ENCODE measurements around the gene CARMIL1. TPM values are rescaled to one million over a fixed set of nuclear protein-coding genes. Genes with fewer than 3 reads are reported as not detected.

The CARMIL1 gene
- total and polyA plus RNA-seq, 8 donors = 5.9 to 9.4 (median 7.8) TPM

DNA sequence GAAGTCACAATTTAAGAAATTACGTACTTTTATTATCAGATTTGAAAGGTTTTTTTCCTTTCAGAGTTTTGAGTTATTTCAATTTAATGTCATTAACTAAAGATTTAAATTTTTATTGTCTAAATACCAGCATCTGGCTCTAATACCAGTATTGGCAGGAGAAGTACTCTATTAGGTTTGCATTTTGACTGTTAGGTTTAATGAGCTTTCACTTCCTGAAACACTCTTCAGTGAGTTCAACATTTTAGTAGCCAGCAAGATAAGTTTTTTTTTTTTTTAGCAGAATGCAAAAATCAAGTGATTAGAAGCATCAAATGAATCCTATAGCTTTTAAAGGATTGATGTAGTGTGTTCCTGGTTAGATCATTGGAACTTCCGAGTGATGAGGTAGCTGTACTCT lies 338.8 kb downstream of the CARMIL1 start:
- DNase-seq = no peak
- TF ChIP-seq, protein P1, sequence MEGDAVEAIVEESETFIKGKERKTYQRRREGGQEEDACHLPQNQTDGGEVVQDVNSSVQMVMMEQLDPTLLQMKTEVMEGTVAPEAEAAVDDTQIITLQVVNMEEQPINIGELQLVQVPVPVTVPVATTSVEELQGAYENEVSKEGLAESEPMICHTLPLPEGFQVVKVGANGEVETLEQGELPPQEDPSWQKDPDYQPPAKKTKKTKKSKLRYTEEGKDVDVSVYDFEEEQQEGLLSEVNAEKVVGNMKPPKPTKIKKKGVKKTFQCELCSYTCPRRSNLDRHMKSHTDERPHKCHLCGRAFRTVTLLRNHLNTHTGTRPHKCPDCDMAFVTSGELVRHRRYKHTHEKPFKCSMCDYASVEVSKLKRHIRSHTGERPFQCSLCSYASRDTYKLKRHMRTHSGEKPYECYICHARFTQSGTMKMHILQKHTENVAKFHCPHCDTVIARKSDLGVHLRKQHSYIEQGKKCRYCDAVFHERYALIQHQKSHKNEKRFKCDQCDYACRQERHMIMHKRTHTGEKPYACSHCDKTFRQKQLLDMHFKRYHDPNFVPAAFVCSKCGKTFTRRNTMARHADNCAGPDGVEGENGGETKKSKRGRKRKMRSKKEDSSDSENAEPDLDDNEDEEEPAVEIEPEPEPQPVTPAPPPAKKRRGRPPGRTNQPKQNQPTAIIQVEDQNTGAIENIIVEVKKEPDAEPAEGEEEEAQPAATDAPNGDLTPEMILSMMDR (IDR thresholded peaks at IDR 0.05) = no peak
- Histone ChIP-seq H3K4me1 (peaks cover 2 to 5% (median 4%) of the 10 kb centered on the region in 3 donors), H3K27me3 (no peaks in the 10 kb centered on the region), H3K9me3 (no peaks in the 10 kb centered on the region), H3K27ac (no peak overlapping the region), H3K4me3 (no peak overlapping the region), H3K36me3 (no peaks in the 10 kb centered on the region)
- 93 to 94% methylated on average over 2 of the region's 2 CpGs for WGBS, 2 donors
- FAIRE-seq = no peak
- intact Hi-C loops (cut with DNase I) = no loop called here
- ATAC-seq = no peak

DNA sequence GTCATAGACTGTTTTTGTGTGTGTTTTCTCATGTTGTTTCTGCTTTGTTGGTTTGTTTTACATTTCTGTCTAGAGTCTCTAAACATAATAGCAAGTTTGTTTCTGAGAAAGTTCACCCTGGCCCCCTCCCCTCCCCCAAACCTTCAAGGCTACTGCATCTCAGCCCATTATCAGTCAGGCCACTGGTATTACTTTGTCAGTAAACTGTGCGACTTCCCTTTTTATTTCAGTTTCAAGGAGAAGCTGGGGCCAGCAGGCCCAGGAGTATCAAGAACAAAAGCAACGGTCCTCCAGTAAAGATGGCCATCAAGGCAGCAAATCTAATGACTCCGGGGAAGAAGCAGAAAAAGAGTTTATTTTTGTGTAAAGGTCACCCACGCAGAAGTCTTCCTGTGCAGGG lies 340.0 kb downstream of the CARMIL1 start:
- no peak for ATAC-seq
- FAIRE-seq = no peak
- Histone ChIP-seq H3K9me3 (no peaks in the 10 kb centered on the region), H3K36me3 (no peaks in the 10 kb centered on the region), H3K4me3 (no peak overlapping the region), H3K27ac (no peak overlapping the region), H3K27me3 (no peaks in the 10 kb centered on the region), H3K4me1 (peaks cover 5 to 11% (median 6%) of the 10 kb centered on the region in 3 donors)
- no peak for DNase-seq
- TF ChIP-seq, protein P1 (IDR thresholded peaks at IDR 0.05) = no peak
- WGBS, 2 donors = 87 to 90% methylated on average over 4 of the region's 4 CpGs
- intact Hi-C loops (cut with DNase I) = no loop called here

DNA sequence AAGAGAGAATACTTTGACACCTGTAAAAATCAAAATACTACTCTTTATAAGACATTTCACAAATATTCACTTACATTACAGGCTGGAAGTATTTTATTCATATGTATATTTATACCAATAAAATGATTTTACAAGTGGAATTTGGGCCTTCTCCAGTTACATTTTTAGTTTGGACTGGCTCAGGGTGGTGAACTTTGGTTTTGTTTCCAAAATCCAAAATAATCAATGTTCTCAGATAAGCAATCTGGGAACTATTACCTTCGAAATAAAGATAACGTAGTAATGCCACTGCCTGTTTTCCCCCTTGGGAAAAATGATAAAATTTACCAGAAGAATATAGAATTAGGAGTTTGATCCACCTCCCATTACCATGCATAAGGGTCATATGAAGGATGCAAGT lies 341.2 kb downstream of the CARMIL1 start:
- Histone ChIP-seq H3K27me3 (no peaks in the 10 kb centered on the region), H3K36me3 (no peaks in the 10 kb centered on the region)

DNA sequence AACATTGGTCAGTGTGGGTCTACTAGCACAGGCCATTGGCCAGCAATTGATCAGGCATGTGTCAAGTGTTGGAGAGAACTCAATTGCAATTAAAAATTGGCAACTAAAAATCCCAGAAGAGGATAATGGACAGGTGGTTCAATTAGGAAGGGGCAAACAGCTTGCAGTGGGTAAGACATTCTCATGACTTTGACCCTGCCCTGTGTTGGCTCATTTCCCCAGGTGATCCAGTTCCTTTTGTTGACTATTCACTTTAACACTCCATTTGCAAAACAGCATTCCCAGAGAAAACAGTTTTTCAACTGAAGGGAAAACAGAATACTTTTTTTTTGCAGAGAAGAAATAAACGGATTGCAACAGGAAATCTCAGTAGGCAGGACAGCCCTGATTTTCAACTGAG lies 343.9 kb downstream of the CARMIL1 start:
- intact Hi-C loops (cut with DNase I) = no loop called here
- Histone ChIP-seq H3K4me1 (peaks cover 5 to 11% (median 6%) of the 10 kb centered on the region in 3 donors), H3K9me3 (no peaks in the 10 kb centered on the region), H3K27ac (no peak overlapping the region), H3K36me3 (no peaks in the 10 kb centered on the region), H3K27me3 (no peaks in the 10 kb centered on the region), H3K4me3 (no peak overlapping the region)
- no peak for FAIRE-seq
- TF ChIP-seq, protein P1 (IDR thresholded peaks at IDR 0.05) = no peak
- WGBS, 2 donors = 3 to 9% methylated on average over 1 of the region's 1 CpG
- DNase-seq = peak in 1 of 6 donors; percentile 56
- peak; percentile 70 to 89 (median 74) for ATAC-seq

More for the DNA sequence above, 341.2 kb downstream of the CARMIL1 start:
- Histone ChIP-seq H3K9me3 (no peaks in the 10 kb centered on the region), H3K27ac (no peak overlapping the region), H3K4me1 (peaks cover 5 to 11% (median 6%) of the 10 kb centered on the region in 3 donors), H3K4me3 (no peak overlapping the region)
- FAIRE-seq (no peak), ATAC-seq (no peak), DNase-seq (no peak)
- TF ChIP-seq, protein P1 (IDR thresholded peaks at IDR 0.05) = no peak
- WGBS, 2 donors = 24 to 29% methylated on average over 2 of the region's 2 CpGs
- intact Hi-C loops (cut with DNase I) = no loop called here

DNA sequence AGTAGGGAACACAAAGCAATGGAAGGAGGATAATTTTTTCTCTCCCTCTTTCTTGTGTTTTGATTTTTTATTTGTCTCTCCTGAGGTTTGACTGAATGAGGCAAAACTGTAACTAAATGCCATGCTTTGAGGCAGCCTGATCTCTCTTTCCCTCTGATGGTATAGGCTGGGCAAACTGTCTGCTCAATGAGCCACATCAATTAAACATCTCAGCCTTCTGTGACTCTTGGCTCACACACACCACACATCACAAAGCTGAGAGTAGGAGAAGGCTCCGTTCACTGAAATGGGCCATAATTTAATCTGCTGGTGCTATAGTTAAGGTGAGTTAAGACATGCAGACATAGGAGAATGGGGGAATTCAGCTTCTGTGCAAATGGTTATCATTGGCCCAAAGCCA lies 344.7 kb downstream of the CARMIL1 start:
- Histone ChIP-seq H3K9me3 (no peaks in the 10 kb centered on the region), H3K36me3 (no peaks in the 10 kb centered on the region), H3K4me3 (no peak overlapping the region), H3K27me3 (no peaks in the 10 kb centered on the region), H3K4me1 (peaks cover 5 to 11% (median 6%) of the 10 kb centered on the region in 3 donors), H3K27ac (no peak overlapping the region)
- DNase-seq (no peak), FAIRE-seq (no peak), ATAC-seq (peak in 3 of 4 donors; percentile 23 to 40 (median 28))
- TF ChIP-seq, protein P1 (IDR thresholded peaks at IDR 0.05) = no peak
- intact Hi-C loops (cut with DNase I) = no loop called here
- 77 to 79% methylated on average over 1 of the region's 1 CpG for WGBS, 2 donors

Data from pancreas (tissue), 10 donors.